Mucosa of gallbladder (tissue), 1 donor: ENCODE results near the gene CXXC1. TPM values are rescaled to one million over a fixed set of nuclear protein-coding genes. Genes with fewer than 3 reads are reported as not detected.
A peak's percentile ranks its signal among the peaks of the same experiment; 100 is the strongest.
"Not testable (repeated sequence)": the region's sequence is repeated elsewhere in the genome, so short reads cannot be mapped to it uniquely, and the experiment has no call there.

ENCODE experiments used
- DNase-seq: peaks from one replicate; pipeline ENCODE4 v3.0.0-alpha.2; 2020; ENCODE audit warnings: low spot score
- total RNA-seq: library from RNA; stranded (reverse); gene quantifications from one replicate; pipeline ENCODE4 v1.2.1, GENCODE V29; 2021
- donor health status: DM: no; HTN: no; CAD: no.

Gene CXXC1
- total RNA-seq, result 92.2 TPM

GRCh38 chr18:50287441-50288347, at the start of gene CXXC1:
Gene CXXC1 (minus strand): TSS chr18:50287692. CDS start chr18:50287589, 103 bp downstream.
- peak; percentile 98 for DNase-seq

- DNase-seq, result no peak
Measured at GRCh38 chr18:50334546-50335152, 47.2 kb upstream of the CXXC1 start.

GRCh38 chr18:50331691-50332090, 44.2 kb upstream of the CXXC1 start:
- DNase-seq, result no peak

GRCh38 chr18:50330176-50330575, 42.7 kb upstream of the CXXC1 start:
- no peak for DNase-seq

GRCh38 chr18:50327983-50328382, 40.5 kb upstream of the CXXC1 start:
- DNase-seq, result no peak

- DNase-seq, result no peak
Measured at GRCh38 chr18:50320719-50321118, 33.2 kb upstream of the CXXC1 start.

GRCh38 chr18:50315100-50315871, 27.8 kb upstream of the CXXC1 start:
- DNase-seq, result no peak

- DNase-seq, result no peak
Measured at GRCh38 chr18:50313873-50314460, 26.5 kb upstream of the CXXC1 start.

- DNase-seq, result no peak
Measured at GRCh38 chr18:50313031-50313607, 25.6 kb upstream of the CXXC1 start.

- DNase-seq, result no peak
Measured at GRCh38 chr18:50312296-50313030, 25.0 kb upstream of the CXXC1 start.

- DNase-seq, result peak; percentile 61
Measured at GRCh38 chr18:50311650-50312049, 24.2 kb upstream of the CXXC1 start.

- DNase-seq, result no peak
Measured at GRCh38 chr18:50310080-50310479, 22.6 kb upstream of the CXXC1 start.

GRCh38 chr18:50308851-50309250, 21.4 kb upstream of the CXXC1 start:
- not testable (repeated sequence) for DNase-seq

- peak; percentile 94 for DNase-seq
Measured at GRCh38 chr18:50307738-50308470, 20.4 kb upstream of the CXXC1 start.

GRCh38 chr18:50307400-50307737, 19.9 kb upstream of the CXXC1 start:
- DNase-seq, result no peak

GRCh38 chr18:50306944-50307343, 19.5 kb upstream of the CXXC1 start:
- no peak for DNase-seq

GRCh38 chr18:50301074-50301473, 13.6 kb upstream of the CXXC1 start:
- no peak for DNase-seq

- DNase-seq, result no peak
Measured at GRCh38 chr18:50299626-50300388, 12.3 kb upstream of the CXXC1 start.

GRCh38 chr18:50298443-50299284, 11.2 kb upstream of the CXXC1 start:
- no peak for DNase-seq
